IMR-90 (cell line): ENCODE results near the gene DOCK10. TPM values are rescaled to one million over a fixed set of nuclear protein-coding genes. Genes with fewer than 3 reads are reported as not detected.

Experiments used
- ATAC-seq: fragments of 200-7000 bp; cut with Tn5 transposase; 2 replicates; pipeline ENCODE4 v1.9.1; 2020; ENCODE audit warnings: low read depth, mild to moderate bottlenecking, moderate library complexity
- BruUV-seq: library from RNA; stranded (reverse); fragments of 400-500 nt; replicated peaks from 2 replicates; lab custom pipeline; 2021; lab: Mats Ljungman, UMichigan
- CTCF ChIA-PET: fragments of 300-600 bp; formaldehyde crosslinking; extraction: SDS; loops from one replicate; lab custom pipeline; 2021; ENCODE audit warnings: antibody characterized with exemption; lab: Yijun Ruan, JAX
- POLR2A ChIA-PET: fragments of 300-600 bp; sonication (Branson Sonifier 250); formaldehyde crosslinking; loops from one replicate; lab custom pipeline; 2022; ENCODE audit warnings: antibody characterized with exemption; ENCODE audit not compliant: unreplicated experiment; lab: Charles Lee
- DNase-seq: peaks from one replicate; pipeline ENCODE4 v3.0.0; 2013
- H2AFZ ChIP-seq: replicated peaks from 2 replicates; pipeline ENCODE3; 2013; ENCODE audit warnings: low read length, mild to moderate bottlenecking; ENCODE audit not compliant: poor library complexity
- H2AK5ac ChIP-seq: 2 replicates; pipeline ENCODE4 v1.6.1; 2013; ENCODE audit warnings: low read depth, low read length, inconsistent platforms
- H2AK9ac ChIP-seq: replicated peaks from 2 replicates; pipeline ENCODE3; 2013; ENCODE audit warnings: mild to moderate bottlenecking, low read depth, low read length, moderate library complexity; ENCODE audit not compliant: poor library complexity
- H2BK120ac ChIP-seq: 2 replicates; pipeline ENCODE4 v1.6.1; 2013; ENCODE audit warnings: low read depth, low read length, inconsistent platforms
- H2BK15ac ChIP-seq: 3 replicates; pipeline ENCODE4 v1.6.1; 2013; ENCODE audit warnings: low read depth, low read length, inconsistent platforms
- H2BK20ac ChIP-seq: 2 replicates; pipeline ENCODE4 v1.6.1; 2013; ENCODE audit warnings: low read depth, mild to moderate bottlenecking, inconsistent platforms, low read length, moderate library complexity
- H2BK5ac ChIP-seq: 2 replicates; pipeline ENCODE4 v1.6.1; 2013; ENCODE audit warnings: mild to moderate bottlenecking, low read depth, low read length, inconsistent platforms; ENCODE audit not compliant: poor library complexity, severe bottlenecking
- H3K14ac ChIP-seq: replicated peaks from 2 replicates; pipeline ENCODE4 v1.6.1; 2013; ENCODE audit warnings: low read depth, low read length, inconsistent platforms
- H3K18ac ChIP-seq: 2 replicates; pipeline ENCODE4 v1.6.1; 2013; ENCODE audit warnings: low read depth, low read length, control low read depth
- H3K23ac ChIP-seq: 2 replicates; pipeline ENCODE4 v1.6.1; 2013; ENCODE audit warnings: low read depth, low read length, inconsistent platforms
- H3K27ac ChIP-seq: 2 replicates; pipeline ENCODE4 v1.5.1; 2013; ENCODE audit warnings: mild to moderate bottlenecking, control low read depth, low read length; ENCODE audit not compliant: insufficient read depth
- H3K27me3 ChIP-seq: 2 replicates; pipeline ENCODE4 v1.6.1; 2013; ENCODE audit warnings: low read length; ENCODE audit not compliant: control insufficient read depth, insufficient read depth
- H3K36me3 ChIP-seq: 2 replicates; pipeline ENCODE4 v1.6.1; 2013; ENCODE audit warnings: low read length, mixed read lengths; ENCODE audit not compliant: control insufficient read depth, insufficient read depth
- H3K4ac ChIP-seq: 2 replicates; pipeline ENCODE4 v1.6.1; 2013; ENCODE audit warnings: low read depth, low read length, inconsistent platforms
- H3K4me1 ChIP-seq: 2 replicates; pipeline ENCODE4 v1.6.1; 2013; ENCODE audit warnings: low read length, mixed read lengths; ENCODE audit not compliant: control insufficient read depth, insufficient read depth
- H3K4me2 ChIP-seq: 2 replicates; pipeline ENCODE4 v1.6.1; 2013; ENCODE audit warnings: low read depth, mild to moderate bottlenecking, control low read depth, low read length, moderate library complexity
- H3K4me3 ChIP-seq: 2 replicates; pipeline ENCODE4 v1.5.1; 2013; ENCODE audit warnings: low read depth, mild to moderate bottlenecking, control low read depth, low read length, moderate library complexity; ENCODE audit not compliant: insufficient read depth
- H3K56ac ChIP-seq: 2 replicates; pipeline ENCODE4 v1.6.1; 2013; ENCODE audit warnings: low read length, inconsistent platforms; ENCODE audit not compliant: insufficient read depth; ENCODE audit errors: extremely low read depth
- H3K79me1 ChIP-seq, 2 experiments: 2 replicates each; pipeline ENCODE4 v1.6.1; 2013; ENCODE audit warnings: low read length in 2 of 2, inconsistent platforms in 1 of 2, low read depth in 1 of 2
- H3K9ac ChIP-seq: 2 replicates; pipeline ENCODE4 v1.6.1; 2013; ENCODE audit warnings: low read depth, low read length, control low read depth
- H3K9me1 ChIP-seq: 2 replicates; pipeline ENCODE4 v1.6.1; 2013; ENCODE audit warnings: low read length, inconsistent platforms; ENCODE audit not compliant: insufficient read depth
- H3K9me3 ChIP-seq: 2 replicates; pipeline ENCODE4 v1.6.1; 2013; ENCODE audit warnings: low read length; ENCODE audit not compliant: control insufficient read depth, insufficient read depth
- H4K20me1 ChIP-seq: 2 replicates; pipeline ENCODE4 v1.6.1; 2013; ENCODE audit warnings: low read length, inconsistent platforms; ENCODE audit not compliant: insufficient read depth
- H4K5ac ChIP-seq: 2 replicates; pipeline ENCODE4 v1.6.1; 2013; ENCODE audit warnings: mild to moderate bottlenecking, low read depth, low read length, control low read depth
- H4K8ac ChIP-seq, 2 experiments: 2 replicates each; pipeline ENCODE4 v1.6.1; 2013; ENCODE audit warnings: low read depth in 2 of 2, low read length in 2 of 2, control low read depth in 1 of 2, inconsistent platforms in 1 of 2
- H4K91ac ChIP-seq: 2 replicates; pipeline ENCODE4 v1.6.1; 2013; ENCODE audit warnings: low read depth, low read length, inconsistent platforms; ENCODE audit not compliant: insufficient read depth
- BHLHE40 ChIP-seq: fragments of 150-350 bp; IDR thresholded peaks from 2 replicates; pipeline ENCODE4 v1.6.1; 2016; ENCODE audit warnings: mild to moderate bottlenecking, low read depth, low read length
- CEBPB ChIP-seq: IDR thresholded peaks from 2 replicates; pipeline ENCODE4 v1.6.1; 2012; ENCODE audit warnings: low read depth, low read length, improper control_type of control experiment
- CHD1 ChIP-seq: IDR thresholded peaks from 2 replicates; pipeline ENCODE4 v1.6.1; 2012; ENCODE audit warnings: low read depth, low read length, improper control_type of control experiment
- CTCF ChIP-seq: conservative IDR thresholded peaks from 2 replicates; pipeline ENCODE4 v1.5.1; 2012; ENCODE audit warnings: mild to moderate bottlenecking, low read depth, low read length, improper control_type of control experiment
- ELK1 ChIP-seq: fragments of 150-350 bp; IDR thresholded peaks from 2 replicates; pipeline ENCODE4 v1.6.1; 2016; ENCODE audit warnings: low read depth, mild to moderate bottlenecking, low read length, moderate library complexity, borderline replicate concordance
- FOS ChIP-seq: fragments of 150-350 bp; IDR thresholded peaks from 2 replicates; pipeline ENCODE4 v1.6.1; 2016; ENCODE audit warnings: low read depth, low read length
- MAFK ChIP-seq: IDR thresholded peaks from 2 replicates; pipeline ENCODE4 v1.6.1; 2012; ENCODE audit warnings: low read depth, low read length, improper control_type of control experiment
- MAZ ChIP-seq: IDR thresholded peaks from 2 replicates; pipeline ENCODE4 v1.6.1; 2012; ENCODE audit warnings: low read depth, mild to moderate bottlenecking, low read length, improper control_type of control experiment, moderate library complexity, borderline replicate concordance
- MXI1 ChIP-seq: IDR thresholded peaks from 2 replicates; pipeline ENCODE4 v1.6.1; 2012; ENCODE audit warnings: low read depth, mild to moderate bottlenecking, low read length, moderate library complexity, borderline replicate concordance
- NFE2L2 ChIP-seq: fragments of 150-350 bp; IDR thresholded peaks from 2 replicates; pipeline ENCODE4 v1.6.1; 2016; ENCODE audit warnings: low read depth, mild to moderate bottlenecking, low read length
- POLR2A ChIP-seq: IDR thresholded peaks from 2 replicates; pipeline ENCODE4 v1.6.1; 2012; ENCODE audit warnings: mild to moderate bottlenecking, low read depth, low read length
- RAD21 ChIP-seq: IDR thresholded peaks from 2 replicates; pipeline ENCODE4 v1.6.1; 2012; ENCODE audit warnings: low read length, improper control_type of control experiment
- RCOR1 ChIP-seq: IDR thresholded peaks from 2 replicates; pipeline ENCODE4 v1.6.1; 2012; ENCODE audit warnings: mild to moderate bottlenecking, low read length, improper control_type of control experiment; ENCODE audit not compliant: insufficient replicate concordance
- RFX5 ChIP-seq: IDR thresholded peaks from 2 replicates; pipeline ENCODE4 v1.8.0; 2012; ENCODE audit warnings: low read depth, mild to moderate bottlenecking, low read length, moderate library complexity
- SMC3 ChIP-seq: fragments of 150-350 bp; IDR thresholded peaks from 2 replicates; pipeline ENCODE4 v1.6.1; 2016; ENCODE audit warnings: low read depth, mild to moderate bottlenecking, antibody characterized with exemption, low read length, moderate library complexity
- WGBS, 2 experiments: methylation state at CpG; one replicate each; pipeline versions ENCODE4 v1.1.5 to v1.1.7; 2013; ENCODE audit warnings: missing lambda C conversion rate in 2 of 2; ENCODE audit not compliant: insufficient read length in 1 of 2; ENCODE audit errors: extremely low coverage in 2 of 2; 5-methylcytosine and 5-hydroxymethylcytosine counted together
- dilution Hi-C: fragments of 300-500 bp; cut with HindIII; formaldehyde crosslinking; loops from one replicate; pipeline ENCODE4 v1.14.3; 2018; ENCODE audit warnings: low sequenced_read_pairs; ENCODE audit not compliant: unreplicated experiment
- in situ Hi-C: fragments of 300-500 bp; cut with MboI; formaldehyde crosslinking; loops from 3 replicates; pipeline ENCODE4 v1.14.3; 2019; ENCODE audit warnings: low sequenced_read_pairs, inconsistent platforms, mixed read lengths
- intact Hi-C: fragments of 100-400 bp; cut with micrococcal nuclease; formaldehyde crosslinking; loops from 2 replicates; pipeline ENCODE4 v1.10.0; 2022
- polyA plus RNA-seq, 3 experiments: library from polyadenylated mRNA; depleted of rRNA; stranded (reverse); fragments of >200 nt; gene quantifications; 2 replicates each; pipeline ENCODE4 v1.2.3, GENCODE V29; 2012; ENCODE audit warnings: low replicate concordance in 1 of 3
- total RNA-seq: library from RNA; depleted of rRNA; stranded (reverse); fragments of >200 nt; gene quantifications from 2 replicates; pipeline ENCODE4 v1.2.3, GENCODE V29; 2012
- TF ChIP-seq, protein P1 (sequence below): fragments of 150-350 bp; IDR thresholded peaks from 2 replicates; pipeline ENCODE4 v1.6.1; 2017; ENCODE audit warnings: mild to moderate bottlenecking, antibody characterized with exemption, low read length, low read depth

DOCK10 gene
- total and polyA plus RNA-seq, 2 of the 4 experiments (the other 2 are of a cell fraction): 58.6 to 75.3 TPM

DNA sequence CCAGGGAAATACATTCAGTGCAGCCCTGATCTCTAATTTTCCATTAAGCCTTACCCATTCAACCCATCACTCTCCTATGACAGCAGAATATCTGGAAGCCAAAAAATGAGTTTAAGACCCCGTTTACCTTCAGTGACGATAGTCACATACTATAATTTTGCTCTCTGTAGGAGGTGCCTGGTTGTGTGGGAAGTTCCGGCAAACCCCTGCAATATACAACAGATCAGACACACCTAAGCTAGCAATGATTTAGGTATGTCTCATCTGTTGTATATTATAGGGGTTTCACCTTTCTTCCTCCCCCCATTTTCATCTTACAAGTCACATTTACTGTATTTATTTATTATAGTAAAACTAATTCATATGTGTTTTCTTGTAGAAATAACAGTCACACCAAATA is 101.7 kb downstream of the DOCK10 start:
- H4K8ac ChIP-seq: no peak overlapping the region
- ChIA-PET CTCF (no interaction called here), POLR2A (no interaction called here)
- H3K4ac ChIP-seq: no peak overlapping the region
- no peak overlapping the region for H3K9ac ChIP-seq
- H3K18ac ChIP-seq: no peak overlapping the region
- H3K4me2 ChIP-seq: no peak overlapping the region
- no CpG with 5 or more reads among the region's 3 CpGs for WGBS, 2 experiments
- TF ChIP-seq NFE2L2 (no peak), MXI1 (no peak), POLR2A (no peak), BHLHE40 (no peak), SMC3 (no peak), MAFK (no peak), CEBPB (no peak), RFX5 (no peak), ELK1 (no peak), RAD21 (no peak), RCOR1 (no peak), MAZ (no peak), CTCF (no peak), FOS (no peak), CHD1 (no peak)
- TF ChIP-seq, protein P1, sequence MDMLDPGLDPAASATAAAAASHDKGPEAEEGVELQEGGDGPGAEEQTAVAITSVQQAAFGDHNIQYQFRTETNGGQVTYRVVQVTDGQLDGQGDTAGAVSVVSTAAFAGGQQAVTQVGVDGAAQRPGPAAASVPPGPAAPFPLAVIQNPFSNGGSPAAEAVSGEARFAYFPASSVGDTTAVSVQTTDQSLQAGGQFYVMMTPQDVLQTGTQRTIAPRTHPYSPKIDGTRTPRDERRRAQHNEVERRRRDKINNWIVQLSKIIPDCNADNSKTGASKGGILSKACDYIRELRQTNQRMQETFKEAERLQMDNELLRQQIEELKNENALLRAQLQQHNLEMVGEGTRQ: no peak
- H3K36me3 ChIP-seq: no peaks in the 10 kb centered on the region
- dilution Hi-C loops: no loop called here
- H3K9me3 ChIP-seq: no peaks in the 10 kb centered on the region
- H3K27me3 ChIP-seq: no peaks in the 10 kb centered on the region
- in situ Hi-C loops: no loop called here
- H2AK5ac ChIP-seq: no peak overlapping the region; the same call in 1 of the 2 replicates
- BruUV-seq: no TSS peak
- H2BK20ac ChIP-seq: no peak overlapping the region
- no peak for ATAC-seq
- no peak overlapping the region for H3K4me3 ChIP-seq
- no peaks in the 10 kb centered on the region for H3K9me1 ChIP-seq
- H3K4me1 ChIP-seq: no peaks in the 10 kb centered on the region
- DNase-seq: no peak
- no peak overlapping the region for H2BK15ac ChIP-seq
- no peak overlapping the region for H3K14ac ChIP-seq
- H3K27ac ChIP-seq: no peak overlapping the region
- no peak overlapping the region for H3K56ac ChIP-seq
- no peak overlapping the region for H2BK5ac ChIP-seq
- H2BK120ac ChIP-seq: no peak overlapping the region
- H2AFZ ChIP-seq: no peak overlapping the region
- H4K5ac ChIP-seq: no peak overlapping the region
- H3K23ac ChIP-seq: no peak overlapping the region
- intact Hi-C loops: no loop called here
- H2AK9ac ChIP-seq: no peak overlapping the region
- no peaks in the 10 kb centered on the region for H4K20me1 ChIP-seq
- H3K79me1 ChIP-seq: peaks cover 36 to 51% of the 10 kb centered on the region in 2 experiments
- no peak overlapping the region for H4K91ac ChIP-seq
